HG03575 (cell line): ENCODE results near the gene EFCAB8.

Experiments used
- ATAC-seq: cut with Tn5 transposase; IDR thresholded peaks from one replicate; pipeline ENCODE4 v1.9.1; 2021; ENCODE audit not compliant: unreplicated experiment, insufficient number of reproducible peaks, low FRiP score; ENCODE audit errors: extremely low read depth

Gene EFCAB8

DNA sequence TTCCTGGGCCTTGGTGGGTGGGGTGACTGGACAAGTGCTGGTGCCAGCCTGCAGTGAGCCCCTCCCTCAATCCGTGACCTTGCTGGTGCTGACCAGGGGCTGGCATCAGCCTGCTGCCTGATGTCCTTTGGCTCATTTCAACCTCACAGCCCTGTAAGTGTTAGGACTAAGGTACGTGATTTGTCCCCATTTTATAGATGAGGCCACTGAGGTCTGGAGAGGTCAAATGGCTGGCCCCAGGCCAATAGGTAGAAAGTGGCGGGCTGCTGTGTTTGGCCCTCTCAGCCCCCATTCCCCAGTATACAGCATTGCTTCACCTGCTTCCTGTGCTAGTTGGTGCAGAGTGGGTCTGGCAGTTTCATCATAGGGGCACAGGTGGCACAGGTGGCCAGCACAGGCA, 20.1 kb downstream of the EFCAB8 start:
- ATAC-seq: no peak

DNA sequence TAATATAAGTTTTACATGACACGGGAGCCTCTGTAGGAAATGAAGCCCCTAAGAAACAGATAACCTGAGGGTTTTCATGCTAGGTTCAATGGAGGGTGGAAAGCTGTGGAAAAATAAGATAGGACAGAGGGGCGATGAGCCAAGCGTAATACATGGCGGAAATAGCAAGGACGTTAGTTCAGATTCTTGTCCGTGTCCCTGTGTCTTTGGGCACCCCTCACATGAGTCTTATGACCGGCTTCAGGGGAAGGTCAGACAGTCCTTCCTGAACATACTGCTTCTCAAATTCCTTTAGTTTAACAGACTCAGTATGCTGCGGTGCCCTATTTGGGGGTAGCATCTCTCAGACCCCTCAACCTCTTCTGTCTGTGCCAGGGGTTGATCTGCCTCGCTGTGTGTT, 20.8 kb downstream of the EFCAB8 start:
- ATAC-seq: no peak

DNA sequence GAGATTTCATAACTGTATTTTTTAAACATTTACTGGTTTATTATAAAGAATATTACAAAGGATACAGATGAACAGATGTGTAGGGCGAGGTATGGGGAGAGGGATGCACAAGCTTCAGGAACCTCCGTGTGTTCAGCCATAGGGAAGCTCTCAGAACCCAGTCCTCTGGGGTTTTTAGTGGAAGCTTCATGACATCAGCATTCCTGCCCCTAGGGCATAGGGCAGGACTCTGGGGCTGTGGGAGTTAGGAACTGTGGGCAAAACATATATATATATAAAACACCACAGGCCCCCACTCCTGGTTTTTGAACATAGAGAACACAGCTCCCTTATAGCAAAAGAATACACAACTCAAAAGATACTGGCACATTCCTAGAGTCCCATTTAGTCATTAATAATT, 21.9 kb downstream of the EFCAB8 start:
- no peak for ATAC-seq

DNA sequence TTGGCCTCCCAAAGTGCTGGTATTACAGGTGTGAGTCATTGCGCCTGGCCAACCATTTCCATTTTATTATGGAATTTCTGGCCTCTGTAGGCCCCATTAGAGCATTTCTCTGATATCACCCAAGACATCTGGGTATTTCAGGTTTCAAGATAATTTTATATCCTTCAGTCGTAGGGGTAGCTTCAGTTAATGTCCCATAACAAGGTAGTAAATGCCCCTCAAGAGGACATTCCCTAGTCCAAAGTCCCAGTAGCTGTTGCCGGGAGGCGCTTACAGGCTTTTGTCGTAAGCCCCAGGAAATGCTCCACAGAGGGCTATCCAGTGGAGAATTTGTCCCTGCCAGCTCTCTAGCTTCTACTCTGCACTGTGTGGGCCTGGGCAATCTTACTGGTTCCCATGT, 24.4 kb downstream of the EFCAB8 start:
- no peak for ATAC-seq

DNA sequence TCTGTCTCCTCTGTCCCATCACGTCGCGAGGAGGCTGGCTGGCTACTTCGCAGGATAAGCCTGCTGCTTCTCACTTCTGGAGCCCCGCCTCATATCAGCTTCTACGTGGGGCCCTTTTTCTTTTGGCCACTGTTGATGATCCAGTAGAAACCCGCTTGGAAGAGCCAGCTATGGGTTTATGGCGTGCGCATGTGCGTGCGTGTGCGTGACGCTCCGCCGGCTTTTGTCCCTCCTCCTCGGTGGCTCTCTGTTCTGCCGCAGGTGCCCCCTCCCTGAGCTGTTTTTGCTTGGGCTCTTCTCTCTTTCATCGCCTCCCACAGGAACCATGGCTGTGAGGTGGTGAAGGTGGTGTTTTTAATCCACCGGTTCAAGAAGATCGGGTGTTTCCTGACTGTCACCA, 26.5 kb downstream of the EFCAB8 start:
- no peak for ATAC-seq

DNA sequence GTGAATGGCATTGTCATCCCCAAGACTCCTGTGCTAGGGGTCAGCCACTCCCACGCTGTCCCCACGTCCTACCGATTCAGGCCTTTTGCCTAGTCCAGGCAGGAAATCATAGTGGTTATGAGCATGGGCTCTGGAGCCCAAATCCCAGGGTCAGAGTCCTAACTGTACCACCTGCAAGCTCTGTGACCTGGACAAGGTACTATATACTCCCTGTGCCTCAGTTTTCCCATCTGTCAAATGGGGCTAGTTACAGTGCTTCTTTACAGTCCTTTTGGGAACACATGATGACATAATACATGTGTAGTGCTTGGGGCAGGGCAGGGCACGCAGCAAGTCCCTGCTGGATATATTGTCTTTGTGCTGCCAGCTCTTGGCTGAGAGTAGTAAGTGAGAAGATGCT, 27.2 kb downstream of the EFCAB8 start:
- ATAC-seq: no peak

DNA sequence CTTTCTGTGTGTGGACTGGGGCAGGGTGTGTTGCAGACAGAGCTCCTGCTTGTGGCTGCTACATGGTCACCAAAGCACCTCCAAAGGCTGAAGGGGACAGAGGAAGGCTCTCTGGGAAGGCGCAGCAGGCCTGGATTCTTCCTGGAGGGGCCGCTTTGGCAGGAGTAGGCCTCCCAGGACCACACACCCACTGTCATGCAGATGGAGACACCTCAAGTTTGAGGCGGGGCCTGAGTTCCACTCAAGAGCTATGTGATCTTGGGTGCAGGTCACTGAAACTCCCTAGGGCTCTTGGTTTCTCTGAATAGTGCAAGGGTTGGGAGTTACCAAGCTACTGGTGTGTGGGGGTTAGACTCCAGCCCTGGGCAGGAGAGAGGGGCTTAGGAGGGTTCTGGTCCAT, 27.9 kb downstream of the EFCAB8 start:
- ATAC-seq: no peak

DNA sequence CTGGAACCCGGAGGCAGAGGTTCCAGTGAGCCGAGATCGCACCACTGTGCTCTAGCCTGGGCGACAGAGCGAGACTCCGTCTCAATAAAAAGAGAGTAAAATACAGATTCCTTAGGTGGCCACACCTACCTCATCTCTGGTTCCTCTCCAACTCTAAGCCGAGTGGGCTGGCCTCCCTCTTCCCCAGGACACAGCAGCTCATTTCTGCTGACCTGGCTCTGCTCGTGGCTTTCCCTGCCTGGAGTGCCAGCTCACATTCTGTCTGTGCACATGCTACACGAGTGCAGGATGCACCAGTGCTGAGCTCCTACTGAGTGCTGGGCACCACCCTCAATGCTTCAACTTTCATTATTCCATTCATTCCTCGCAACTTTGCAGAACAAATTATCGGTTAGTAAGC, 28.8 kb downstream of the EFCAB8 start:
- ATAC-seq: no peak

DNA sequence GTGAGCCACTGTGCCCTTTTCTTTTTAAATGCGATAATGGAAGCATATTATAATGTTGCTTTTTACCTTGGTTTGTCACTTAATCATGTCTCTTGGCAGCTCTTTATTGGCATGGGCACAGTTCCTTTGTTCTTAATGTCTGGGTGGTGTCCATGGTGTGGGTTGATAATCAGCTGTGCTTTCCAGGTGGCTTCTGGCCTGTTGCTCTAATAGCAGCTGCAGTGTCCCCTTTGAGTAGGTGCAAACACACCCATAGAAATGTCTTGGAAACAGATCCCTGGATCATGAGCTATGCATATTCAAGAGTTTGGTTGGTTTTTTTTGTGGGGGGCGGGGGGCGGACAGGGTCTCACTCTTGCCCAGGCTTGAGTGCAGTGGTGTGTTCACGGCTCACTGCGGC, 29.9 kb downstream of the EFCAB8 start:
- ATAC-seq: no peak

DNA sequence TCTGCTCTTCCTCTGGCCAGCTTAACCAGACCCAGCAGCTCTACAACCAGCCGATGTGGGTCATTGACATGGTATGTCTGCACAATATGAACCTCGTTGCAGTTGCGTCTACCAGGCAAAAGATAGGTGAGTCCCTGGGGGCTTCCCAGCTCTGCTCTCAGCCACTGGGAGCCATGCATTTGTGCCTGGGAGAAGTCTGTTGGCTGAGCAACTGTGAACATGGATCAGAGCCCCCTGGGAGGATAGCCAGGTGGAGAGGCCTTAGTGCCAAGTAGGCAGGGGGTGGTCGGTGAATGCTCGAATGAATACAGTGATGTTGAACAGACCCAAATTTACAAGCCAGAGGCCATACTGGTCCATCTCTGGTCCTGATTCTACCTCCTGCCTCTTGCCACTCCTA, 30.6 kb downstream of the EFCAB8 start:
- ATAC-seq: no peak

DNA sequence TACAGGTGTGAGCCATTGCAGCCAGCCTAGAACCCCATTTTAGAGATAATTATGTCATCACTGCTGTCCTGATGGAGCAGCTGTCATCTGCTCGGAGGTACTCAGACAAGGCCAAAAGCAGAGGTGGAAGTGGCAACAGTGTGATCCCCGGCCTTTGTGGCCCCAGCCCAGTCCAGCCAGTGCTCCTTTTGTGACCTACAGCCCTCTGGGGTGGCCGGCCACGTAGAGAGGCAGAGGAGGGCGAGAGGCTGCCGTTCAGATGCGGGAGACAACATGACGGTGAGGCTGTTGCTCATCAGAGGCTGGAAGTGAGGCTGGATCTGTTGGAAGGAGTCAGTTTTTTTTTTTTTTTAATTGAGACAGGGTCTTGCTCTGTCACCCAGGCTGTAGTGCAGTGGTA, 32.8 kb downstream of the EFCAB8 start:
- no peak for ATAC-seq

DNA sequence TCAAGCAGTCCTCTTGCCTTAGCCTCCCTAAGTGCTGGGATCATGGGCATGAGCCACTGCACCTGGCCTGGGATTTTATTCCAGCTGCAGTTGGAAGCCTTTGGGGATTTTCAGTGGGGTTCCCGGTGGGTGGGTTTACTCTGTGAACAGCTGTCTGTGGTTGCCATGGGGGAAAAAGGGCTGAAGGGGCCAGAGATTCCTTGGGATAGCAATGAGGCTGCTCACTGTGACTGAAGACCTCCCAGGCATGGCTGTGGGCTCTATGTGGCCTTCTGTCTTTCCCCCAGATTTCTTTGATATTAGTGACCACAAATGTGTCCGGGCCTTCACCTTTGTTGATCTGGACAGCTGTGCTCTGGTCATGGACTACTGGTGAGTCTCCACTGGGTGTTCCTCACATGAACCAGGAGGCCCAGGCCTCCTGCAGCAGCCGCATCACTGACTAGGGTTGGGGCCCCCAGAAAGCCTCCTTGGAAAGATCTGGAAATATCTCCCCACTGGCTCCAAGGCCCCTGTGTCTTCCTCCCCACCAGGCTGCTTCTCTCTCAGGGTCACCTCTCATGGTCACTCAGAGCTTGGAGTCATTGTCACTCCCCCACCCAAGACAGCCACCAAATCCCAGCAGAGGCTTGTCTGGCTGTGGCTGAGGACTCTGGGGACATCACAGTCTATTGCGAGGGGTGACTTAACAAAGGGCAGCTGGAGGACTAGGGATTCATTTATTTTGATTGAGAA, 33.4 kb downstream of the EFCAB8 start:
- no peak for ATAC-seq

DNA sequence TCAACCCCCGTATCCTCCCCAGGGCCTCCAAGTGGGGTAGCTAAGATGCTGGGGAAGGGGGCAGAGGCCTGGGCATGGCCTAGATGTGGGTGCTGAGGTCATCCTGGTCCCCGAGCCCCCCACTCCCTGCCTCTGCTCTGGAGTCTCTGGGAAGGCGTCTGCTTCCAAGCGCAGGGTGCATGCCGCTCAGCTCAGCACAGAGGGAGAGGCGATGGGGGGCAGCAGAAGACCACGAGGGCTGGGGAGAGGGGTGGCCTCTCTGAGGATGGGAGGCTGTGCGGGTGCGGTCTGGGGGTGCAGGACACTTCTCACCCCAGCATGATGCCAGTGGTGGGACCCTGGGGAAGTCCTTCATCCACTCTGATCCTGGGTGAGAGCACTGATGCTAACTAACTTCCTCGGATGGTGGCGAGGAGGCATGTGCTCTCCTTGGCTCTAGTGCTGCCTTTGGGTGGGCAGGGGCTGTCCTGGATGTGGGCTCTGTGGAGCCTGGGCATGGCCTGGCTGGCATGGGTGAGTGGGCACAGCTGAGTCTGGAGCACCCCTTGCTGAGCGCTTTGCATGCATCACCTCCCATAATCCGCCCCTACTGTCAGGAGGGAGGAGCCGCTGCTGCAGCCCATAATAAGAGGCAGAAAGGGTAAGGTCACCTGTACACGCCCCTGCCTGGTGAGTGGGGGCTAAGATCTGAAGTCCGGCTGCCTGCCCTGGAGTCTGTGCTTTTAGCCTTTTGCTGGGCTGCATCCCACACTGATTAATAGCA, 34.7 kb downstream of the EFCAB8 start:
- no peak for ATAC-seq

DNA sequence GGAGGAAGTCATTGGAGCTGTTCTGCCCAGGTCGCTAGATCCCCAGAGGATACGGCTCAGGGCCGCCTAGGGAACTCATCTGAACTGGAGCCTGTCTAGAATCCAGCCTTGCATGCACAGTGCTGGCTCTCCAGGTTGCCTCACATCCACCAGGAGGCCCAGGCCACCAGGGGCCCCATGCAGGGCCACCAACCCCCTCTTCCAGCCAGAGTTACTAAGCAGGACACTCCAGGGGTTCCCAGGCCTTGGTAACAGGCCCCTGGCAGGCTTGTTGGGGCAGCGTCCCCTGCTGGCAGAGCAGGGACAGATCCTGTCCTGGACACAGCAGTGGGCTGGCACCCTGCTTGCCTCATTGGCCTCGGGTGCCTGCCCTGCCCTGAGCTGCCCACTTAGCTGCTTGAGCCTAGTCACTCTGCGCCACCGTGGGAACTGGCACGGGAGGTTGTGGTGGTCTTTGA, 35.3 kb downstream of the EFCAB8 start:
- ATAC-seq: no peak

DNA sequence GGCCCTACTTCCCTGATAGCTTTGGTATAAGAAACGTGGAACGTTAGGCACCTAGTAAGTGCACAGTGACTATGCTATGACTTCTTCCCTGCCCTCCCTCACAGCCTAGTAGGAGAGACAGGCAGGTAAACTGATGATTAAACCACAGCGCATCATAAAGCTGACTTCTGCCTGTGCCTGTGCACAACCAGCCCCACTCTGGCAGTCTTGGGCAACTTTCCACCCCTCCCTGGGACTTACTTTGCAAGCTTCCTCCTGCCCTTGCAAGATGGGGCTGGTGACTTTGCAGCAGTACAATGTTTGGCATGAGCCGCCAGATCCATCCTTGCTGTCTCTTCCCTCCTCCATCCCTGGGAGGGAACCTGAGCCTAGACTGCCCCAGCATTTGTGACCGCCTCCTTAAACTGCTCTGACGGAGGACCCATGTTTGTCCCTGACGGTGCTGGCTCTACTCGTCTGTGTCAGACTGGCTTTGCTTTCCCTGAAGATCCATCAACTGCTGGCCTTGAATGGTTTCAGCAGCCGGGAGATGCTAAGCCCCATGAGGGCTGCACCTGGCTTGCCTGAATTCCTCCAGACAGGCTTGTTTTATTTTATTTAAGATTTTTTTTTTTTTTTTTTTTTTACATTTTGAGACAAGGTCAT, 36.1 kb downstream of the EFCAB8 start:
- ATAC-seq: no peak

DNA sequence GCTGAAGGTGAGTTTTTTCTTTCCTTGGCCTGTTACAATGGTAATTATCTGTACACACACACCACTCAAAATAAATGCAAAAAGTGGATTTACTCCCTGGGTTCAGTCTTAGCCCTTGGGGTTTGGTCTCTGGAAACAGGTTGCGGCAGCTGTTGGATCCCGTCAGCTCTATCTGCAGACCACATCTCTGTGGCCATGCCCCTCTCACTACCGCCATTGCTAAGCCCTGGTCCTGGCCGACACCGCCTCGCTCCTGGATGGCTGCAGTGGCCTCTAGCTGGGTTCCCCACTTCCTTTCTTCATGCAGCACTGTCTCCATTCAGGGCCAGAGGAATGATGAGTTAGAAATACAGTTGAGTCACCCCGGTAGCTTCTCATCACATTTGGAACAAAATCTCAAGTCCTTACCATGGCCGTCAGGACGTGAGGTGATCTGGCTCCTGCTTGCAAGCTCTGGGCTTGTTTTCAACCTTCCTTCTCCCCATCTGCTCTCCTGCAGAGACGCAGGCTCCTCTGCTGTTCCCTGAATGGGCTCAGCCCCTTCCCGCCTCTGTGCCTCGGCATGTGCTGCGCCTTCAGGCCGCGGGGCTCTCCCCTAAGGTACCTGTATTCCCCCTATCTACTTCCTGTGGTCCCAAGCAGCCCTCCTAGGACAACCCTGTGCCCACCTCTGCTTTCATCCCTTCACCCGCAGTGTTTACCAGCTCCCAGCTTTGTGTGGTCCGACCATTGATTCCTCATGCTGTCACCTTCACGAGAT, 38.0 kb downstream of the EFCAB8 start:
- no peak for ATAC-seq

DNA sequence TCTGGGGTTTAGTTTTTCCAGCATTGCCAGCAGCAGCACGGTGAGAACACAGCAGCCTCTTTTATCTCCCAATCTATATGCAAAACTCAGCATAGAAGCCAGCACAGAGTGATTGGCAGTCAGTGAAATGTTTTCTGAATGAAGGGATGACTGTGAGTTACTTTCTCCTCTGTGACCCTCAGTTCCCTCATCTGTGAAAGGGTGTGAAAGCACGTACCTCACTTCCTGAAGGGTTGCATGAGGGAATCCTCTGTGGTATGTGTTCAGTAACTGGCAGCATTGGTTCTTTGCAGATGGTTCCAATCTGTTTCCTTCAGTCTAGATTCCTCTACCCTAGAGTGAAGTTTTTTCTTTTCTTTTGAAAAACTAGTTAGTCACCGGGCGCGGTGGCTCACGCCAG, 40.0 kb downstream of the EFCAB8 start:
- no peak for ATAC-seq

DNA sequence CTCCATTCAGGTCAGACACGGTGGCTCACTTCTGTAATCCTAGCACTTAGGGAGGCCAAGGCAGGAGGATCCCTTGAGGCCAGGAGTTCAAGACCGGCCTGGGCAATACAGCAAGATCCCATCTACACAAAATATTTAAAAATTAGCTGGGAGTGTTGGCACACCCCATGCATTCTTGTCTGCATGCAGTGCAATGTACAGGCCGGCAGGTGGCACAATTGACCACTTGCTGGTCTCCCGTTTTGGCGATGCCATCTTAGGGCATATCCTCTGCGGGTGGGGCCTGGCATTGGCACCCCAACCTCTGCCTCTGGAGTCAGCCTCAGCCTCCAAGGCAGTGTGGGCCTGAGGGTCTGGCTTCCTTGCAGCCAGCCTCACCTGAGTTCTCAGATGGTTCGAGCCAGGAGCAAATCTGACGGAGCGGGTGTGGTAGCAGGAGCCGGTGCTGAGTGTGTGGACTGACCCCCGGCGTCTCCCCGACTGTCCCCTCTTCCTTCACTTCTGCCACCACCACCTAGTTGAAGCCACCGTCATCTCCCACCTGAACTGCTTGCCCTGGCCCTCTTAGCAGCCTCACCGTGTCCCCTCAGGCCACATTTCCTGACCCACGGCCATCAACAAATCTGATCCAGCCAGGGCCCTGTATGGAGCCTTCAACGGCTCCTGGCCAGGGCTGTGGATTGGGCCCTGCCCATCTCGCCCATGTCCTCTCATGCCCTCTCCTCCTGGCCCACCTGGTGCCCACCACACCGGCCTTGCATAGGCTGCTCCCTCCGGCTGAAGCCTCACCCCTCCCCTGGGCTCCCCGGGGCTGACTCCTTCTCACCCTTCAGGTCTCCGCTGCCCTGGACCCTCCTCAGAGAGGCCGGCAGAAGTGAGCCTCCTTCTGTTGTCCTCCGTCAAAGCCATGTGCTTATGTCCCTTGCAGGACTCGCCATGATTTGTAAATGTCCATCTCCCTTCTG, 44.0 kb downstream of the EFCAB8 start:
- no peak for ATAC-seq
